SU-DHL-6 (cell line): ENCODE results near the gene SIK2.
"Not testable (repeated sequence)": the region's sequence is repeated elsewhere in the genome, so short reads cannot be mapped to it uniquely, and the experiment has no call there.

Experiments used
- H2AFZ ChIP-seq: fragments of 200-600 bp; sonication (generic); 2 replicates; pipeline ENCODE4 v1.6.1; 2014; ENCODE audit warnings: low read depth, mild to moderate bottlenecking, moderate library complexity, mixed read lengths, antibody characterized with exemption, low read length; ENCODE audit not compliant: severe bottlenecking
- H3F3A ChIP-seq: fragments of 200-600 bp; shearing (Covaris generic); 2 replicates; pipeline ENCODE4 v1.6.0; 2016; ENCODE audit warnings: antibody characterized with exemption, mild to moderate bottlenecking; ENCODE audit not compliant: insufficient read depth
- H3K27ac ChIP-seq: fragments of 200-600 bp; sonication (generic); 2 replicates; pipeline ENCODE4 v1.5.1; 2016; ENCODE audit warnings: low read depth, mild to moderate bottlenecking, low read length, moderate library complexity, mixed read lengths
- H3K27me3 ChIP-seq: fragments of 200-600 bp; sonication (generic), shearing (Covaris generic); 2 replicates; pipeline ENCODE4 v1.6.0; 2014; ENCODE audit warnings: mild to moderate bottlenecking, low read length
- H3K36me3 ChIP-seq: fragments of 200-600 bp; sonication (generic); 2 replicates; pipeline ENCODE4 v1.6.1; 2014; ENCODE audit warnings: mild to moderate bottlenecking, low read length, mixed read lengths
- H3K4me2 ChIP-seq: fragments of 300-600, 200-600 bp; shearing (Covaris generic), sonication (generic); 2 replicates; pipeline ENCODE4 v1.6.0; 2014; ENCODE audit warnings: low read length, low read depth, mild to moderate bottlenecking; ENCODE audit not compliant: poor library complexity, severe bottlenecking
- H3K4me3 ChIP-seq: fragments of 200-600 bp; sonication (generic); 2 replicates; pipeline ENCODE4 v1.5.1; 2014; ENCODE audit warnings: antibody characterized with exemption, low read length, mild to moderate bottlenecking, mixed read lengths; ENCODE audit not compliant: insufficient read depth, poor library complexity, severe bottlenecking
- H3K79me2 ChIP-seq: fragments of 200-600 bp; sonication (generic); 2 replicates; pipeline ENCODE4 v1.6.1; 2014; ENCODE audit warnings: mild to moderate bottlenecking, low read length, moderate library complexity; ENCODE audit not compliant: insufficient read depth
- H3K9ac ChIP-seq: fragments of 200-600 bp; sonication (generic); 2 replicates; pipeline ENCODE4 v1.7.0; 2014; ENCODE audit warnings: mild to moderate bottlenecking, low read length
- H3K9me2 ChIP-seq: fragments of 200-600 bp; sonication (generic); replicated peaks from 2 replicates; pipeline ENCODE4 v1.6.1; 2014; ENCODE audit warnings: low read length; ENCODE audit not compliant: insufficient read depth
- H3K9me3 ChIP-seq: fragments of 200-600 bp; sonication (generic); 2 replicates; pipeline ENCODE4 v1.6.1; 2014; ENCODE audit warnings: low read length, mixed read lengths; ENCODE audit not compliant: insufficient read depth
- H4K20me1 ChIP-seq: fragments of 200-600 bp; sonication (generic); 2 replicates; pipeline ENCODE4 v1.6.1; 2014; ENCODE audit warnings: low read depth, mild to moderate bottlenecking, antibody characterized with exemption, low read length, moderate library complexity, mixed read lengths
- EZH2phosphoT487 ChIP-seq: fragments of 200-600 bp; sonication (generic), shearing (Covaris generic); conservative IDR thresholded peaks from 2 replicates; pipeline ENCODE4 v1.6.1; 2018; ENCODE audit warnings: mild to moderate bottlenecking, antibody characterized with exemption, low read length, moderate library complexity, mixed read lengths
- TF ChIP-seq, protein P1 (sequence below): fragments of 200-600 bp; sonication (generic); IDR thresholded peaks from one replicate; pipeline ENCODE4 v1.5.1; 2017; ENCODE audit warnings: antibody characterized with exemption, mild to moderate bottlenecking, low read length, moderate library complexity; ENCODE audit not compliant: insufficient read depth, poor library complexity, severe bottlenecking

SIK2 gene

DNA sequence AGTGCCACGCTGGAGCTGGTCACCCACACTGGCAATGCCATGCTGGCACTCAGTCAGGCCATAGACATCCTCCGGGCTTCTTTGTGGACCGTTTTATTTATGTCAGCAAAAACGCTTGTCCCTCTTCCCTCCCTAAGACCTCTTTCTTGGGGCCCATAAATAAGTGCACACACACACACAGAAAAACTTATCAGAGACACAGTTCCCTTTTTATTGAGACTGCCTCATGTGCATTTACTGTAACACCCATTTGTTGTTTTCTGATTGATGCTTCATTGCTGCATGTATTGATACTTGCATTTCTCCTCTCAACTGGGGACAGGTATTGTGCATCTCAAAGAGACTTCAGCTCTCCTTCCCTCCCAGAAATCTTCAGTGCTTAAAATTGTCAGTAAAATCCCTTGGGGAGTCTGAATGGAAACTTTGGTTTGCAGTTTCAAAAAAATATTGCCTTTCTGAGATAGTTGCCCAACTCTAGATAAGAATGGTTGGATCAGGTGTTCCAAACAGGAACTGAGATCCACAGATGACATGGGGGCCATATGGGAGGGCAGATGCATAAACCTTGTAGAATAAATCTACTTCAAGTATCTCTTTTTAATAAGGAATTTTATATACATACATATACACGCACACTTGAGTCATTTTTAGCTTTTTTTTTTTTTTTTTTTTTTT lies 113.0 kb downstream of the SIK2 start:
- H3K9me2 ChIP-seq = no peaks in the 10 kb centered on the region
- H3K4me3 ChIP-seq = no peak overlapping the region
- H2AFZ ChIP-seq = no peak overlapping the region
- no peak overlapping the region for H3K27ac ChIP-seq
- H3K79me2 ChIP-seq = no peaks in the 10 kb centered on the region
- H3K27me3 ChIP-seq = no peaks in the 10 kb centered on the region
- no peaks in the 10 kb centered on the region for H3K36me3 ChIP-seq
- H3K9me3 ChIP-seq = no peaks in the 10 kb centered on the region
- no peaks in the 10 kb centered on the region for H4K20me1 ChIP-seq
- H3K4me2 ChIP-seq = no peak overlapping the region
- no peak for TF ChIP-seq EZH2phosphoT487
- TF ChIP-seq, protein P1, sequence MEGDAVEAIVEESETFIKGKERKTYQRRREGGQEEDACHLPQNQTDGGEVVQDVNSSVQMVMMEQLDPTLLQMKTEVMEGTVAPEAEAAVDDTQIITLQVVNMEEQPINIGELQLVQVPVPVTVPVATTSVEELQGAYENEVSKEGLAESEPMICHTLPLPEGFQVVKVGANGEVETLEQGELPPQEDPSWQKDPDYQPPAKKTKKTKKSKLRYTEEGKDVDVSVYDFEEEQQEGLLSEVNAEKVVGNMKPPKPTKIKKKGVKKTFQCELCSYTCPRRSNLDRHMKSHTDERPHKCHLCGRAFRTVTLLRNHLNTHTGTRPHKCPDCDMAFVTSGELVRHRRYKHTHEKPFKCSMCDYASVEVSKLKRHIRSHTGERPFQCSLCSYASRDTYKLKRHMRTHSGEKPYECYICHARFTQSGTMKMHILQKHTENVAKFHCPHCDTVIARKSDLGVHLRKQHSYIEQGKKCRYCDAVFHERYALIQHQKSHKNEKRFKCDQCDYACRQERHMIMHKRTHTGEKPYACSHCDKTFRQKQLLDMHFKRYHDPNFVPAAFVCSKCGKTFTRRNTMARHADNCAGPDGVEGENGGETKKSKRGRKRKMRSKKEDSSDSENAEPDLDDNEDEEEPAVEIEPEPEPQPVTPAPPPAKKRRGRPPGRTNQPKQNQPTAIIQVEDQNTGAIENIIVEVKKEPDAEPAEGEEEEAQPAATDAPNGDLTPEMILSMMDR = no peak
- H3K9ac ChIP-seq = no peak overlapping the region
- no peaks in the 10 kb centered on the region for H3F3A ChIP-seq

DNA sequence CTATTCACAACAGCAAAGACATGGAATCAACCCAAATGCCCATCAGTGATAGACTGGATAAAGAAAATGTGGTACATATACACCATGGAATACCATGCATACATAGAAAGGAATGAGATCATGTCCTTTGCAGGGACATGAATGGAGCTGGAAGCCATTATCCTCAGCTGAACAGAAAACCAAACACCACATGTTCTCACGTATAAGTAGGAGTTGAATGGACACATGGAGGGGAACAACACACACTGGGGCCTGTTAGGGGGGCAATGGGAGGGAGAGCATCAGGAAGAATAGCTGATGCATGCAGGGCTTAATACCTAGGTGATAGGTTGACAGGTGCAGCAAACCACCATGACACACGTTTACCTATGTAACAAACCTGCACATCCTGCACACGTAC lies 115.4 kb downstream of the SIK2 start:
- H3K79me2 ChIP-seq, H3K9ac ChIP-seq, H2AFZ ChIP-seq, H3K9me2 ChIP-seq, H3K27ac ChIP-seq, H3K36me3 ChIP-seq, H3K4me3 ChIP-seq, H3K4me2 ChIP-seq, H3F3A ChIP-seq, H4K20me1 ChIP-seq, H3K9me3 ChIP-seq, H3K27me3 ChIP-seq: not testable (repeated sequence)

DNA sequence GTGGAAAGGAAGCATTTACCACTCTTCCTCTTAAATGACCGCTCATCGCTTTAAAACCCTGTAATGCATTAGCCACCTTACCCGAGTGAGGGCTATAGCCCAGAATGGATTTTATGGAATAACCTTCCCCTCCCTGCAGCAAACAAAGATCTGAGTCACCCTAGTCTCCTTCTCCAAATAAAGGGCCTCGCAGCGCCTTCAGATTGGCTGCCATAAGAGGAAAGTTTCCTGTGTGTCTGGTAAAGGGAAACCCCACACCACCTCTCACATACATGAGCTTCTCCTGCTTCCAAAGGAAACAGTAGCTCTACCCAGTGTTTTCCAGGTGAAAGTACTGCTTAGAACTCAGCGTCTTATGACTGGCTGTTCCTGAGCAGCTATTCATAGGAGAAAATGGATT lies 116.2 kb downstream of the SIK2 start:
- Histone ChIP-seq H3K4me2 (no peak overlapping the region), H3K36me3 (no peaks in the 10 kb centered on the region), H3F3A (no peaks in the 10 kb centered on the region), H3K27ac (no peak overlapping the region), H3K9me2 (no peaks in the 10 kb centered on the region), H3K27me3 (no peaks in the 10 kb centered on the region), H2AFZ (no peak overlapping the region), H3K4me3 (no peak overlapping the region), H3K9me3 (no peaks in the 10 kb centered on the region), H4K20me1 (no peaks in the 10 kb centered on the region), H3K9ac (no peak overlapping the region), H3K79me2 (no peaks in the 10 kb centered on the region)
- TF ChIP-seq EZH2phosphoT487 = no peak
- TF ChIP-seq, protein P1 = no peak

DNA sequence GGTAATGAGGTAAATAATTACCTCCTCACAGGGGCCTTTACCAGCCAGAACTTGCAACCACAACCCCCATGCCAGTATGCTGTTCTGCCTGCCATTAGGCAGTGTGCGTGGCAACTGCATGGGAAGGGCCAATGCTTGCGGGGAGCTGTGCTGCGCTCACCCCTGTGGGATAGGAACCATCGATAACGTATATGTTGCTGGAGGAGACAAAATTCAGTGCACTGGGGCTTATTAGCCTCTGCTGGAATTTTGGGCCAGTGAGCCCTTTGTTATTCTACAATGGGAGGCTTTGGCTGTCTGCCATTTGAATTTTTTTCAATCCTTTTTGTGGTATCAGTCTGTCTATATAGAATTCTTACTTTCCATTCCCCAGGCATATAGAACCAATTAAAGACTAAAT lies 116.6 kb downstream of the SIK2 start:
- H3K79me2 ChIP-seq = no peaks in the 10 kb centered on the region
- H3K9me3 ChIP-seq = no peaks in the 10 kb centered on the region
- no peaks in the 10 kb centered on the region for H3K9me2 ChIP-seq
- H3K36me3 ChIP-seq = no peaks in the 10 kb centered on the region
- H3K9ac ChIP-seq = no peak overlapping the region
- H3K27ac ChIP-seq = no peak overlapping the region
- no peaks in the 10 kb centered on the region for H3K27me3 ChIP-seq
- no peak overlapping the region for H3K4me3 ChIP-seq
- no peaks in the 10 kb centered on the region for H3F3A ChIP-seq
- H3K4me2 ChIP-seq = no peak overlapping the region
- no peak overlapping the region for H2AFZ ChIP-seq
- no peaks in the 10 kb centered on the region for H4K20me1 ChIP-seq
- TF ChIP-seq EZH2phosphoT487 = no peak
- TF ChIP-seq, protein P1 = no peak
